ENCODE measurements around the gene ELK4.
"Not testable (repeated sequence)": the region's sequence is repeated elsewhere in the genome, so short reads cannot be mapped to it uniquely, and the experiment has no call there.

The ELK4 gene

GRCh38 chr1:205664399-205665017 is 32.7 kb upstream of the ELK4 start:
- no peak for DNase-seq (ENCODE audit: low read depth in 2 of 2)

- no peak for DNase-seq (ENCODE audit: low read depth in 2 of 2)
Measured at GRCh38 chr1:205663286-205663936, 31.6 kb upstream of the ELK4 start.

- no peak for DNase-seq (ENCODE audit: low read depth in 2 of 2)
Measured at GRCh38 chr1:205662791-205663190, 31.0 kb upstream of the ELK4 start.

- DNase-seq (ENCODE audit: low read depth in 2 of 2) = no peak
Measured at GRCh38 chr1:205662135-205662738, 30.4 kb upstream of the ELK4 start.

GRCh38 chr1:205661429-205662134 is 29.8 kb upstream of the ELK4 start:
- DNase-seq (ENCODE audit: low read depth in 2 of 2) = no peak

GRCh38 chr1:205660361-205660760 is 28.6 kb upstream of the ELK4 start:
- DNase-seq (ENCODE audit: low read depth in 2 of 2) = no peak

- DNase-seq (ENCODE audit: low read depth in 2 of 2) = peak; percentile 64 to 67
Measured at GRCh38 chr1:205658943-205659581, 27.3 kb upstream of the ELK4 start.

GRCh38 chr1:205656236-205656635 is 24.4 kb upstream of the ELK4 start:
- no peak for DNase-seq (ENCODE audit: low read depth in 2 of 2)

GRCh38 chr1:205652984-205653383 is 21.2 kb upstream of the ELK4 start:
- no peak for DNase-seq (ENCODE audit: low read depth in 2 of 2)

GRCh38 chr1:205650241-205650640 is 18.4 kb upstream of the ELK4 start:
- DNase-seq (ENCODE audit: low read depth in 2 of 2) = no peak

- no peak for DNase-seq (ENCODE audit: low read depth in 2 of 2)
Measured at GRCh38 chr1:205645519-205645918, 13.7 kb upstream of the ELK4 start.

- DNase-seq (ENCODE audit: low read depth in 2 of 2) = no peak
Measured at GRCh38 chr1:205642679-205643307, 11.0 kb upstream of the ELK4 start.

GRCh38 chr1:205639567-205639966 is 7.8 kb upstream of the ELK4 start:
- DNase-seq (ENCODE audit: low read depth in 2 of 2) = no peak

GRCh38 chr1:205637854-205638468 is 6.2 kb upstream of the ELK4 start:
- DNase-seq (ENCODE audit: low read depth in 2 of 2) = no peak

- no peak for DNase-seq (ENCODE audit: low read depth in 2 of 2)
Measured at GRCh38 chr1:205636732-205637131, 4.9 kb upstream of the ELK4 start.

- DNase-seq (ENCODE audit: low read depth in 2 of 2) = not testable (repeated sequence)
Measured at GRCh38 chr1:205636138-205636530, 4.3 kb upstream of the ELK4 start.

GRCh38 chr1:205633421-205633976 is 1.7 kb upstream of the ELK4 start:
- DNase-seq (ENCODE audit: low read depth in 2 of 2) = no peak

- DNase-seq (ENCODE audit: low read depth in 2 of 2) = no peak
Measured at GRCh38 chr1:205632669-205633169, 908 bp upstream of the ELK4 start.

GRCh38 chr1:205631010-205631767 is 622 bp downstream of the ELK4 start:
- peak; percentile 69 to 78 for DNase-seq (ENCODE audit: low read depth in 2 of 2)

GRCh38 chr1:205630651-205631009 is 1.2 kb downstream of the ELK4 start:
- no peak for DNase-seq (ENCODE audit: low read depth in 2 of 2)

Data from stimulated activated CD4-positive, alpha-beta T cell treated with anti-CD3 and anti-CD28 coated beads, Interleukin-4, amount 100 ng/mL, for 48 hours (primary cell).